GM21423 (cell line): ENCODE data around the gene MGLL.
"Not testable (repeated sequence)": the region's sequence is repeated elsewhere in the genome, so short reads cannot be mapped to it uniquely, and the experiment has no call there.

Experiments
- ATAC-seq: cut with Tn5 transposase; IDR thresholded peaks from one replicate; pipeline ENCODE4 v1.9.1; 2021; ENCODE audit warnings: mild to moderate bottlenecking, moderate library complexity; ENCODE audit not compliant: unreplicated experiment

MGLL gene

GRCh38 chr3:127693336-127693843 lies 128.9 kb downstream of the MGLL start:
- no peak for ATAC-seq

- no peak for ATAC-seq
Measured at GRCh38 chr3:127692501-127693335, 129.6 kb downstream of the MGLL start.

- no peak for ATAC-seq
Measured at GRCh38 chr3:127691974-127692373, 130.3 kb downstream of the MGLL start.

- ATAC-seq: no peak
Measured at GRCh38 chr3:127691489-127691888, 130.8 kb downstream of the MGLL start.

GRCh38 chr3:127690823-127691452 lies 131.4 kb downstream of the MGLL start:
- ATAC-seq: no peak

GRCh38 chr3:127690106-127690505 lies 132.2 kb downstream of the MGLL start:
- ATAC-seq: no peak

GRCh38 chr3:127689266-127689860 lies 133.0 kb downstream of the MGLL start:
- no peak for ATAC-seq

- ATAC-seq: no peak
Measured at GRCh38 chr3:127688416-127689265, 133.7 kb downstream of the MGLL start.

- ATAC-seq: no peak
Measured at GRCh38 chr3:127688022-127688415, 134.3 kb downstream of the MGLL start.

GRCh38 chr3:127687228-127687737 lies 135.0 kb downstream of the MGLL start:
- no peak for ATAC-seq

- no peak for ATAC-seq
Measured at GRCh38 chr3:127686512-127686894, 135.8 kb downstream of the MGLL start.

GRCh38 chr3:127685708-127686511 lies 136.4 kb downstream of the MGLL start:
- ATAC-seq: no peak

- ATAC-seq: no peak
Measured at GRCh38 chr3:127684871-127685707, 137.2 kb downstream of the MGLL start.

- no peak for ATAC-seq
Measured at GRCh38 chr3:127682561-127682960, 139.8 kb downstream of the MGLL start.

- not testable (repeated sequence) for ATAC-seq
Measured at GRCh38 chr3:127682175-127682554, 140.2 kb downstream of the MGLL start.

GRCh38 chr3:127680798-127681221 lies 141.5 kb downstream of the MGLL start:
- no peak for ATAC-seq

- ATAC-seq: no peak
Measured at GRCh38 chr3:127680146-127680661, 142.1 kb downstream of the MGLL start.

GRCh38 chr3:127679534-127680145 lies 142.7 kb downstream of the MGLL start:
- ATAC-seq: no peak
